Activated effector memory CD4-positive, alpha-beta T cell treated with Interleukin-2 at 50 U/mL for 16 hours (primary cell): Measurements from ENCODE around the gene SIVA1.

Experiments
- DNase-seq: peaks from one replicate; pipeline ENCODE4 v3.0.0-alpha.2; 2020

Gene SIVA1

DNA sequence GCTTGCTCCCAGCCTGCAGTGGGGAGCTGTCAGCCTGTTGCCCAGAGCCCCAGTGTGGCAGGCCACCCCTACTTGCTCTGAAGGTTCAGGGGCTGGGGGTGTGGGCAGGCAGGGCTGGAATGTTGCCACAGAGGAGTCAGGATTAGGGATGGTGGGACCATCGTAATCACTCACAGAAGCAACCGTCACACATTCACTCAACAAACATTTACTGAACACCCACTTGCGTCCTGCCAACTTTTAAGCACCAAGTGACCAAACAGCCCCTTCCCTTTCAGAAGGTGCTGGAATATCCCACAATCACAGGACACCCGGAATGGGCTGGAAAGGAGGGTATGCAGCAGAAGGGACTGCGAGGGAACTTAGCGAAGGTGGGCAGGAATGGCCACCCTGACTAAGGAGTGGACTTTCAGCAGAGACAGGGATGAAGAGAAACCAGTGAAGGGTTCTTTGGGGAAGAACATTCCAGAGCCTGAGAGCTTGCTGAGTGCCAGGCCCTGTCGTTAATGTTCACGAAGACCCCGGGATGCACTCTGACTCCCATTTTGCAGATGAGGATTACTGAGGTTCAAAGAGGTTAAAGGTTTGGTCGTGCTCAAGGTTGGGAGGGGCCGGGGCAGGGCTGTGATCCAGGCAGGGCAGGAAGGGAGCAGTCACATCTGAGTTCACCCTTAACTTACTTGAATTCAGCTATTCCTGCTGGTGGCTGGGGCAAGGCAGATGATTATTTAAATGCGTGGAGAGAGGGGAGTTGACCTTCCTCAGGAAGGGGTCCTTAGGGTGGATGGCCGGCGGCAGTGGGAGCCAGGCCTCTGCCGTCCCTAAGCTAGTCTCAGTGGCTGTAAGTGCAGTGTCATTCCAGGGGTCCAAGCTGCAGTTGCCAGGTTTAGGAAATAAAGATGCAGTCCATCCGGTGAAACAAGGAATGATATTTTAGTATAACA is 45.6 kb downstream of the SIVA1 start:
- DNase-seq, result no peak

DNA sequence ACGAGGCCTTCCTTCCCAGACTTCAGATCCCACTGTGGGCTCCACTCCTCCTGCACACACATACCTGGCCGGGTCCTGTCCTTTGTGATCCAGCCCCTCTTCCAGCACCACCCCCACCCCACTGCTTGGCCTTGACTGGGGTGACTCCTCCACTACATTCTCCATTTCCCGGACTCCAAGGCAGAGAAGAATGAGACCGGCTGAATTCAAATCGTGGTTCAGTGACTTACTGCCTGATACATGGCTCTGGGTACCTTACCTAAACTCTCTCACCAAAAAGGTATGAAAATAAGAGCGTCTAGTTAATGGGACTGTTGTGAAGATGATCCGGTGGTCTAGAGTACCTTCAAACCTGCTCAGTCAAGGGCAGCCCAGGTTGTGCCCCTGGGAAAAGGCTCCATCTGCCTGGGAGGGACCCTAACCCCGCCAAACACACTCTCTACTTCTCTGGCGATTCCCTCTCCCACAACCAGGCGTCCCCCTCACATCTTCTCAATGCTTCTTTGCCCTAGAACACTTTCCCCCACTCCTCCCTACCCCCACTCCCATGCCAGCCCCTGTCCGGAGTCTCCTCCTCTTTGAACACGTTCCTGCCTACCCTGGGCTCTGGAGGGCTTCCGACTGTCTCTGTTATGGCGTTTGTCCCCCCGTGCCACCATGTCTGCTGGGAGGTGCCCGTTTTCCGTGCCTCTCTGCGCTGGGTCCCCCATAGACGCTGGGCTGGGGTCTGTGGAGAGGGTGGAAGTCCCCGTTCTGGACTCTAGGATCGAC is 46.5 kb downstream of the SIVA1 start:
- DNase-seq, result no peak

DNA sequence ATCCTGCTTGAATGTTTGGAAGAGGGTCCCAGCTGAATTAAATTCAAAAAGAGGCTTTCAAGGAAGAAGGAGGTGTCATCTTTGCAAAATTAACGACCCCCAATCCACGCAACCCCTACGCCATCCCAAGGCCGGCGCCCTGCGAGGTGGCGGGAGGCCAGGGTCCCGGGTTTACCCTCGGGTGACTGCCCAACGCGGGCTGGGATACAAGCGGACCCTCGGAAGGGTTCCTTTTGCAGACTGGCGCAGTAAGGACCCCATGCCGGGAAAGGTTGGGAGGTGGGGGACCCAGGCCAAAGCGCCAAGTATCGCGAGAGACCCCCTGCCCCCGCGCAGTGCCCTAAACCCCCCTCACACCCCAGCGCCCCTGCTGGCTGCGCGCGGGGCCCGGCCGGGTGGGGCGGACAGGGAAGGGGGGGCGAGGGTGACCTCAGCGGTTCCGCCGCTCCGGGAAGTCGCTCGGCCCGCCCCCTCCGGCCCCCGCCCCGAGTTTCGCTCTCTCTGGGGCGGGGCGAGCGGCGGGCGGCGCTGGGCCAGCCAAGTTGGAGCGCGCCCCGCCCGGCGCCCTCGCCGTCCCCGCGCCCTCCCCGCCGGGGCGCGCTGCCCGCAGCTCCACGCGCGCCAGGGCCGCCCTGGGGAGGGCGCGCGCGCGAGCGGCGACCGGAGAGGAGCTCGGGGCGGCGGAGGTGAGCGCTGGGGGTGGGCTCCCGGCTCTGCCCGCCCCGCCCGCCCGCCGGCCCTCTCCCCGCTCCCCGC is 47.2 kb downstream of the SIVA1 start:
- DNase-seq, result peak; percentile 74

DNA sequence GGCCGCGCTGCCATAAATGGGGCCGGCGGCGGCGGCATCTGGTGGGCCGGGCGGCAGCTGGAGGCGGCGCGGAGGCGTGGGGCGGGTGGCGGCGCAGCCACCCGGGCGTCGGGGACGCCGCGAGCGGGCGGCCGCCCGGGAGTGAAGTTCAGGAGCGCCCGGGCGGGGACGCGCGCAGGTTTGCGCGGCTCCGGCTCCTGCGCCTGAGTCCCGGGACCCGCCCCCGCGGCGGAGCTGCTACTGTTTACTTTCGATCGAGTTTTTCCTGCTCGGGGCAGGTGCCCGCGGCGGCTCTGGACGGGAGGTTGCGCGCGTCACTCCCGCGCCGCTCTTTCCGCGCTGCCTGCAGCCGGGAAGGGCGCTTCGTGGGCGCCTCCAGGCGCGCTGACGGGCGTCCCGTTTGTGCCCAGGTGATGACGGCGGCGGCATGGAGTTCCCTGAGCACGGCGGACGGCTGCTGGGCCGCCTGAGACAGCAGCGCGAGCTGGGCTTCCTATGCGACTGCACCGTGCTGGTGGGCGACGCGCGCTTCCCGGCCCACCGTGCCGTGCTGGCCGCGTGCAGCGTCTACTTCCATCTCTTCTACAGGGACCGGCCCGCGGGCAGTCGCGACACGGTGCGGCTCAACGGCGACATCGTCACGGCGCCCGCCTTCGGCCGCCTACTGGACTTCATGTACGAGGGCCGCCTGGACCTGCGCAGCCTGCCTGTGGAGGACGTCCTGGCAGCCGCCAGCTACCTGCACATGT is 48.0 kb downstream of the SIVA1 start, which contains the start of gene ZBTB42:
Gene ZBTB42 (plus strand): TSS at position 331 of the 749 bp plus-strand sequence. CDS start 97 bp downstream, at position 428.
- DNase-seq, result peak; percentile 69

DNA sequence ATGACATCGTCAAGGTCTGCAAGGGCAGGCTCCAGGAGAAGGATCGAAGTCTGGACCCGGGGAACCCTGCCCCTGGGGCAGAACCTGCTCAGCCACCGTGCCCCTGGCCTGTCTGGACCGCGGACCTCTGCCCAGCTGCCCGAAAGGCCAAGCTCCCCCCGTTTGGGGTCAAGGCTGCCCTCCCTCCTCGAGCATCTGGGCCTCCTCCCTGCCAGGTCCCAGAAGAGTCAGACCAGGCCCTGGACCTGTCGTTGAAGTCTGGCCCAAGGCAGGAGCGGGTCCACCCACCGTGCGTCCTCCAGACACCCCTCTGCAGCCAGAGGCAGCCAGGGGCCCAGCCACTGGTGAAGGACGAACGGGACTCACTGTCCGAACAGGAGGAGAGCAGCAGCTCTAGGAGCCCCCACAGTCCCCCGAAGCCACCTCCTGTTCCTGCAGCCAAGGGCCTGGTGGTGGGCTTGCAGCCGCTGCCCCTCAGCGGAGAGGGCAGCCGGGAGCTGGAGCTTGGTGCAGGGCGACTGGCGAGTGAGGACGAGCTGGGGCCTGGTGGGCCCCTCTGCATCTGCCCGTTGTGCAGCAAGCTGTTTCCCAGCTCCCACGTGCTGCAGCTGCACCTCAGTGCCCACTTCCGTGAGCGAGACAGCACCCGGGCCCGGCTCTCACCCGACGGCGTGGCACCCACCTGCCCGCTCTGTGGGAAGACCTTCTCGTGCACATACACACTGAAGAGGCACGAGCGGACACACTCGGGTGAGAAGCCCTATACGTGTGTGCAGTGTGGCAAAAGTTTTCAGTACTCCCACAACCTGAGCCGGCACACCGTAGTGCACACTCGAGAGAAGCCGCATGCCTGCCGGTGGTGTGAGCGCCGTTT is 48.8 kb downstream of the SIVA1 start:
- no peak for DNase-seq

DNA sequence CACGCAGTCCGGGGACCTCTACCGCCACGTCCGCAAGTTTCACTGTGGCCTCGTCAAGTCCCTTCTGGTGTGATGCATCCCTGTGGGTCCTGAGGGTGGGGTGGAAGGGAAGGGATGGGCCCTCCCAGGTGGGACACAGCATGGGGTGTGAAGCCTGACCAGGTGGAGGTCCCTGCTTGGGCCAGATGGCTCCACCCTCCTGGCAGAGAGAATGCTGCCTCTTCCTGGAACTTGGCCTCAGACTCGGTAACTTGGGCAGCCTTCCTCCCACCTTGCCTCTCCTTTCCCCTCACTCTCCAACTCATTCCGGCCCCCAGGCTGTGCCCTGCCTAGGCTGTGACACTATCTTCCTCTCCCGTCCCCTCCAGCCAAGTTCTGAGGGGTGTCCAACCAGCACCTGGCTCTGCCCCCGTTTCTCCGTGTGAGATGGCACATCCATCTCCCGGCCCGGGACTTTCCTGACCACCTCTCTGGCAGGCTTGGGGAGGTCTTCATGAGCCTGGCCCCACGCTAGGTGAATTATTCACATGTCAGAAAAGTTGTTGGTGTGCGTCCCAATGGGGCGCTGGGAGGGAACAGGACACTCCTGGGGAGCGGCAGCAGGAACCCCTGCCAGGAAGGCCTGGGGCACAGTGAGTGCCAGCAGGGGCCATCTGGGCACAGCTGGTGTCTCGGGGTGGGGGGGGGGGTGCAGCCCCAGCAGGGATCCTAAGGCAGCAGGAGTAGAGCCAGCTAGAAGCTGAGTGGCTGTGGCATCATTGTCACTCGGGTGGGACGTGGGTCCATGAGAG is 49.6 kb downstream of the SIVA1 start:
- DNase-seq, result no peak

DNA sequence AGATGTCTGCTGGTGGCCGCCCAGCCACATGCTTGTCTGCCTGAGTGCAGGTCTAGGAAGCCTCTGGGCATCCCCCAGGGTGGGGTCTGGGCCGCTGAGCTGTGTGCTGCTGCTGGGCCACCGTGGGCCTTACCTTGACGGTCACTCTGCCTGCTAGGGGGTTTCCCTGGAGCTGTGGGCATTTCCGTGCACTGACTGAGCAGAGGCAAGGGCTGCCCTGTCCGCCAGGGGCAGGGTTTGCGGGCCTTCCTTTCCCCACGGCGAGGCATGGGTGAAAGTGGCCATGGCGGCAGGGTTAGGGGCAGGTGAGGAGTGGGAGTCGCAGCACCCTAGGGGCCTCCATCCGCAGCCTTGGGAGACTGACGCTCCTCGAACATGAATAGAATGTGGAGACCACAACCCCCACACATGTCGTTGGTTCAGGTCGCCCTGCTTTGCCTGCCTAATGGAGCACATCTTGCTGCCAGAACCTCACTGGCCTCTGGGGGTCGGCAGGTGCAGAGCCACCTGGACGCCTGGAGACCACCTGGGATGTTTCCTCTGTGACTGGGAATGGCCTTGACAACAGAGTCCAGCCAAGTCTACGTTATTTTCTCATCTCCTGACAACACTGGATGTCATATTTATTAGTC is 50.4 kb downstream of the SIVA1 start:
- no peak for DNase-seq

DNA sequence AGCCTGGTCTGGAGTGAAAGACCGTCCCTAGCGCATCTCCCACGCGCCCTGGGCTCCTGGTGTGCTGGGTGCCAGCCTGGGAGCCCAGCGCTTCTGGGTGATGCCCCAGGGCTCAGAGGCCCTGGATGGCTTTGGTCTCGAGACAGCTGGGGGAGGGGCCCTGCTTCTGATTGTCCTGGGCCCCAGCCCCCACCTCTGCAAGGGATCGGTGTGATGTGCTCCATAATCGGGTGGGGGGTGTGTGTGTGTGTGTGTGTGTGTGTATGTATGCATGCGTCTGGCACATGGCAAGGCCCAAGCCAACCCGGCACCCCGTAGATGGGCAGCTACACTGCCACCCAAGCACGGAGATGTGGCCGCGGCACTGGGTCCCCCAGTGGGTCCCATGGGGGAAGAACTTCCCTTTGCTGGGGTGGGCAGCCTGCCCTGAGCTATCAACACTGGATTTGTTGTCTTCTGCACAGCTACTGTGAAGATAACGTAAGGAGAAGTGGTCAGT is 51.0 kb downstream of the SIVA1 start:
- no peak for DNase-seq

DNA sequence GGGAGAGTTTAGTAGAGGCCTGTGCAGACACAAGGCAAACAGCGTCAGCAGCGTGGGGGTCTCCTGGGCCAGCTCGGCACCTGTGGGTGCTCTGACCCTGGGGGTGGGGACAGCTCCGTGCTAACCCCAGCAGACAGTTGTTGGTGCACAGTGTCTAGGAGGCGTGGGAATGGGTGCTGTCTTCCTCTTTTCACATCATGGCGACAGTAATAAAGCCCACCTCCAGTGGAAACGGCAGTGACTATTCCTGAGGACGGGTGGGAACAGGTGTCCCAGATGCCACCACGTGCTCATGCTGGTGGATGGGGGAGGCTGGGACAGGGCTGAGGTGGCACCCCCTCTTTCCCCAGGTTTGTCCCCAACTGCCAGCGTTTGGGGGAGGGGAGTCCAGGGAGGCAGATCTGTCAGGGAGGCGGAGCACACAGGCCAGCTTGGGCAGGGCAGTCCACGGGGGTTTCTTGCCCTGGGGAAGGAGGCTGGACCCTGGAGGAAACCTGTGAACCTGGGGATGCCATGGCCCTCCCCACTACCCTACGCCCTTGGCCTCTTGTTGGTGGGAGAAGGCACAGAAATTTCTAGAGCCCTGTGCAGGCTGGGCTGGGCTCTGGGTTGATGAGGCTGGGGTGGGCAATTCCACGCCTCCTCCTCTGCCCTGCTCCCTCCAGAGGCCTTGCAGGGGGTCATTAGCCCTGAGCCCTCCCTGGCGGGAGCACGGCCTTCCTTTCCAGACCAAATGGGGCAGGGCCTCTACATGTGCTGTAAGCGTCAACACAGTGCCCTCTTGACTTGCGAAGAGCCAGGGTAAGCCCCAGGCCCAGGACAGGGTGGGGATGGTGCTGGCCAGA is 51.8 kb downstream of the SIVA1 start:
- DNase-seq, result no peak

DNA sequence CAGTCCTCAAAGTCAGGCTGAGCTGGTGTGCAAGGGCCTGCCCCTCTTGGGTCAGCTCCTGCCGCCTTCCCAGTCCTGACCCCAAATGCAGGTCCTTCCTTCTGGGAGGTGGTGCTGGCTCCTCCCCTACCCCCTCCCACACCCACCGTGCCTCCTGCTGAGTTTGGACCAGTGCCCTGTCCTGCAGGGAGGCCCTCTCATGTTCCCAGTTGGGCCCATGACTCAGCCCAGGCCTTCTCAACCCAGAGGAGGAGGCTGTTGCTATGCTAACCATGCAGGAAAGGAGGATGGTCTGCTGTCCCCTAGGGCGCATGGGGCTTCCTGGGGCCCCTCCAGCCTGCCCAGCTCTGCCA is 52.4 kb downstream of the SIVA1 start:
- DNase-seq, result no peak

DNA sequence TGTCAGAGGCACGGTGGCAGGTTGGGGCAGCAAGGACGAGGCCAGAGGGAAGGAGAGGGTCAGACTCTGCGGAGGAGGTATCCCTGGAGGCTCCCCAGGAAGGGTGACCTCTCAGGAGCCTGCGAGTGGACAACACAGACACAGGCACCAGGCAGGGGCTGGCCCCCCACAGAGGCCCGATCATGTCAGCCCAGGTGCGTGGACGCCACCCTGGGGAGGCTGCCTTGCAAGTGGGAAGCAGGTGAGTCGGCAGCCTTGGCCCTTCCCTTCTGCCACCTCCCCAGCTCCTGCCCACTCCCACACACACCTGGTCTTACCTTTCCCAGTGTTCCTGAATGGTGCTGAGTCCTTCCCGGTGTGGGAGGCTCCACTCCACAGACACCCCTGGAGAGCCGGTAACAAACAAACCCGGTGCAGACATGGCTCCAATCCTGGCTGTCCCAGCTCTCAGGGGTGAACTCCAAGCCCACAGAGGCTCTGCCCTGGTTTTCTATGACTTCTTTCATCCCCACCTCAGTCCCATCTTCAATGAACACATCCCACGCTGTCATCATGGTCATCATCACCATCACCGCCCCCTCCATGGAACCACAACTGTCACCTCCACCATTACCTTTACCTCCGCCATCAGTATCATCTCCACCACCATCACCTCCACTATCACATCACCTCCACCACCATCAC is 53.1 kb downstream of the SIVA1 start:
- DNase-seq, result no peak

DNA sequence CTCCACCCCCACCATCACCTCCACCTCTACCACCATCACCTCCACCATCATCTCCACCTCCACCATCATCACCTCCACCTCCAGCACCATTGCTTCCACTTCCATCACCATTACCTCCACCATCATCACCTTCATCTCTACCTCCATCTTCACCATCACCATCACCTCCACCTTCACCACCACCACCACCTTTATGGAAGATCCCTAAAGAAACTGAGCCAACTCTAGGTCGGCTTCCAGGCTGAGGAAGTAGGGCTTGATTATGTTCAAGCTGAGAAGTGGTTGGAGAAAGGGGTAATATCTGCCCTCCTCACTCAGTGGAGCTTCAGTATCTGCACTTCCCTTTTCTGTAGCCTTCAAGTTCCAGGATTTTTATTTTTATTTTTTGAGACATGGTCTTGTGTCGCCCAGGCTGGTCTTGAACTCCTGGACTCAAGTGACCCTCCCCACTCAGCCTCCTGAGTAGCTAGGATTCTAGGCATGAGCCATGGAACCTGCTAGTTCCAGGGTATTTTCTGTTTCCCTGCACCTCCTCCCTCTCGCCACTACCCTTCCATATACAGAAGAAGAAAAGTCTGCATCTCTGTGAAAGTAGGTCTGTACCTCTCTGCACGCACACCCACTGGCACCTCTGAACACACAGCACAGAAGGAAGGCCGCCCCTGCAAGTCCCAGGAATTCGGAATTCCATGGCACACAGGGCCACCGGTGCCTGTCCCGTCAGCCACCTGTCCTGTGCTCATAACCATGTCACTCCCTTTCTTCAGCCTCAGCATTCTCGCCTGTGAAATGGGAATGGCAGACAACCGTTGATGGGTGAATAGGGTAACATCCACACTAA is 53.9 kb downstream of the SIVA1 start:
- no peak for DNase-seq

DNA sequence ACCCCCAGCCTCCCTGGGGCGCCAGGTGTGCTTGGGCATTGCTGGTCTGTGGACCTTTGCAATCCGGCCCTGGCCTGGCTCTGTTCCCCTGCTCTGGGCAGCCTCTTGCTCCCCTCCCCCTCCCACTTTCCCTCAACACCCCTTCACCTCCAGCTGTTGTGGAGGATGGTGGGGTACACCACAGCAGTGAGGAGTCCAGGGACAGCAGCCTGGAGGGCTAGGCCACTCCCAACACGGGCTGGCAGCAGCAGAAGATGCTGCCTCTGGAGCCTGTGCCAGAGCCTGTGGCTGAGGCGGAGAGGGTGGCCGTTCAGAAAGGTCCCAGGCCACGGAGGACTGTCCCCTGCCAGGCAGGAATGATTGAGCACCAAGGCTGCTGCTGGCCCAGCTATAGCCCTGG is 55.5 kb downstream of the SIVA1 start:
- no peak for DNase-seq
